HG03571 (cell line): ENCODE data around the gene GABRA6.

Experiments used
- ATAC-seq: cut with Tn5 transposase; IDR thresholded peaks from one replicate; pipeline ENCODE4 v1.9.1; 2021; ENCODE audit not compliant: unreplicated experiment

The GABRA6 gene

DNA sequence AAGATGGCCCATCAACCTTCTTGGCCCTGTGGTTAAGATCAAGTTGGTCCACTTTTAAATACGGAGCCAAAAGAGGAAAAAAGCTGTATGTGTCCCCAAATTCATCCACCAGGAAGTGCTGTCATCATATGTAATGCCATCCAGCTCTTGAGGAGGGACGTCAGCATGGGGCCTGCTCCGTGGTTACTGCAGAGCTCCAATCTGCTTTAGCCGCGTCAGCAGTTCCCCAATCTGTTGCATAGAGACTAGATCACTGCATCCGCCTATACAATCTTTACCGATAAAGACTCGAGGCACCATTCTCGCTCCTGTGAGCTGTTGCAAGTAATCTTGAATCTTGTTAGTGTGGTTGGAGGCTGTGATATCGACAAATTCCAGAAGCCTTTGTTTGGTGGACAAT, 65.7 kb downstream of the GABRA6 start:
- no peak for ATAC-seq
